Stimulated activated CD4-positive, alpha-beta T cell treated with anti-CD3 and anti-CD28 coated beads, Interleukin-12 subunit alpha, Interleukin-12 subunit beta, amount 100 ng/mL, for 4 hours (primary cell): ENCODE measurements around the gene LMF2.
"Not testable (repeated sequence)": the region's sequence is repeated elsewhere in the genome, so short reads cannot be mapped to it uniquely, and the experiment has no call there.

Source experiments
- DNase-seq: peaks from one replicate; pipeline ENCODE4 v3.0.0-alpha.2; 2020

Gene LMF2

GRCh38 chr22:50533856-50534711 lies 26.6 kb upstream of the LMF2 start:
- DNase-seq: not testable (repeated sequence)

DNA sequence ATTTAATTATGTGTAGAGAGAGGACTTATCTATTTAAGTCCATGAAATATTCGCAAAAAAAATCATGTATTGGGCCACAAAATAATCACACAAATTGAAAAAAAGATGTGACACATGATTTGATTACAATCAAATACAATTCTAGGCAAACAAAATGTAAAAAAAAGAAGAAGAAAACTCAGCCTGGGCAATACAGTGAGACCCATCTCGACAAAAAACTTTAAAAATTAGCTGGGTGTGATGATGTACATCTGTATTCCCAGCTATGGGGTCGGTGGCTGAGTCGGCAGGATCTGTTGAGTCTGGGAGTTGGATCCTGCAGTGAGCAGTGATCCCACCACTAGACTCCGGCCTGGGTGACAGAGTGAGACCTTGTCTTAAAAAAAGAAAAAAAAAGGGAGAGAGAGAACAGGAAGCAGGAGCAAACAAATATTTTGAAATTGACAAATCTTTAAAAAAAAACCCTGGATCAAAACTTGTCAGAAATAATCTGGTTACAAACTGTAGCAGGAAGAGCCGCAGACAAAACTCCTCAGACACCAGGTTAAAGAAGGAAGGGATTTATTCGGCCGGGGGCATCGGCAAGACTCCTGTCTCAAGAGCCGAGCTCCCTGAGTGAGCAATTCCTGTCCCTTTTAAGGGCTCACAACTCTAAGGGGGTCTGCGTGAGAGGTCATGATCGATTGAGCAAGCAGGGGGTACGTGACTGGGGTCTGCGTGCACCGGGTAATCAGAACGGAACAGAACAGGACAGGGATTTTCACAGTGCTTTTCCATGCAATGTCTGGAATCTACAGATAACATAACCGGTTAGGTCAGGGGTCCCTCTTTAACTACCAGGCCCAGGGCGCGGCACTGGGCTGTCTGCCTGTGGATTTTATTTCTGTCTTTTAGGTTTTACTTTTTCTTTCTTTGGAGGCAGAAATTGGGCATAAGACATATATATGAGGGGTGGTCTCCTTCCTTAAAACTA lies 25.6 kb upstream of the LMF2 start:
- no peak for DNase-seq

DNA sequence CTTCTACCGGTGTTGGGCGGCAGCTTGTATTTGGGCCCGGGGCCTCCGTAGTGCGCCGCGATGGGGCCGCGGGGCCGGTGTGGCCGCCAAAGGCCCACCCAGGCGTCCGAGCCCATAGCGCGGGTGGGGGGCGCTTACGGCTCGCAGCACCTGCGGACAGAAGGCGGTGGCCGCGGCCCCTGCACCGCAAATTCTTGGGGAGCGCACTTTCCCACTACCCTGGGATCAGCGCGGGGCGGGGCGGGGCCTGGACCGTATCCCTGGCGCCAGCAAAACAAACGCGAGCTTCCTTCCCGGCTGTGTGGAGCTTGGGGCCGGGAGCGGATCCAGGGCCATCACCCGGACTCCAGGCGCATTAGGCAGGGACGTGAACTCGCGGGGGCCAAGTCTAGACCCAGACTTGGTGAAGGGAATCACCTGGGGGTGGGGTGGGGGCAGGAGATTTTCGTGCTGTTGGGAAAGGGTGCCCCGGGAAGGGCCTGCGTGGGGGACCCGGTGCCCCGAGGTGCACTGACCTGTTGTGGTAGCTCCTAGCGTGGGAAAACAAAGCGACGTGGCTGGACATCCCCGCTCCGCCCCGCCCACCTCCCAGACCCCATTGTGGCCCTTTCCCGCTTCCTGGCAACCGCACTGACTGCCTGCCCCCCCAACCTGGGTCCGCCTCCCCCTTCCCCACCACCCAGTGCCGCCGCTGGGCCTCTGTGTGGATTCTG lies 24.6 kb upstream of the LMF2 start:
- no peak for DNase-seq

DNA sequence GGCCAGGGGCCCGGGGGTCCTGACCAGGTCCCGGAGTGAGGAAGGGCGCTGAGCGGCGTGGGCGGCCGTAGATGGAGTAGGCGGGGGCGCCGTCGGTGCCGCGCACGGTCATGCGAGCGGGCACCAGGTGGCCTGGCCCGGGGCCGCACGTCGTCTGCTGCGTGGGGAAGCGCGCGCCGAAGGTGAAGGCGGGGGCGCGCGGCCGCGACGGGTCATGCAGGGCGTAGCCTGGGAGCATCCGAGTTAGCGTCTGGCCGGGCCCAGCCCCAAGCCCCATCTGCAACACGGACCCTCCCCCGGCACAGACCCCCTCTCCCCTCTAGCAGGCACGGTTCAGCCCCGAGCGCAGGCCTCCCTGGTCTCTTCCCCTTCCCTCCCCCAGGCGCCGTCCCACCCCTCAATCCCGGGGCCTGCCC lies 24.1 kb upstream of the LMF2 start:
- DNase-seq: peak; percentile 68

DNA sequence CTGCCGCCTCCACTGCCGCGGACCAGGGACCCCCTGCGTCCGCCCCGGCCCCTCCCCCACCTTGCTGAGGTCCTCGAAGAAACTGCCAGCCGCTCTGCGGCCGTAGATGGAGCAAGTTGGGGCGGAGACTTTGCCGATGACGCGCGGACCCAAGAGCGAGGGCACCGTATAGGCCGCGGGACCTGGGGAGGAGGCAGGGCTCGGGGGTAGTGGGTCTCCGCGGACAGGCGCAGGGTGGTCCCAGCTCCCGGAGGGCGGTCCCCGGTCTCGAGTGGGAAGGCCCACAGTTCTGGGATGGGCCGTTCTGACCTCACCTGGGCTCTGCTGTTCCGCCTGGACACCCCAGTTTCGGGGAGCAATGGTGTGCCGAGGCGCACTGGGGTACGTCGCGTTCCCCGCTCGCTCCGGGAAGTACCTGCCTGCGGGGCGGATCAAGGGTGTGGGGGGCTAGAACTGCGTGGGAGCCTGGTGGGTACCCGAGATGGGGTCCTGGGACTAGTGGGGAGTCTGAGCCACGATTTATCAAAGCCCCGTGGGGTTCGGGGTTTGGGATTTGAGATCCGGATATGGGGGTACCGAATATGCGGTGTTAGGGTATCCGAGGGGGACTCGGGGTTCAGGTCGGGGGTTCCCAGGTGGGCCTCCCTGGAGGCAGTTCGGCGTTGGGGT lies 23.5 kb upstream of the LMF2 start:
- peak; percentile 78 for DNase-seq

DNA sequence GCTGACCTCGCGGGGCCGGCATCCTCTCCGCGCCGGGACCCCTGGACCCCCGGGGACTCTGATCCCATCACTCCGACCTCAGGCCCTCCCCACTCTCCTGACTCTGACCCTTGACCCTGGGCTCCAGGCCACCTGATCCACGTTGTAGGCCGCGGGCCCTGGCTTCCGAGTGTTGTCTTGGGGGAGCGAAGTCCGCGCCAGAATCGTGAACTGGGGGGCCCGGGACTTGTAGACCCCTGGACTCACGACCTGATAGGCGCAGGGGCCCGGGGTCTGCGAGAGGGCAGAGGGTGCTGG lies 23.0 kb upstream of the LMF2 start:
- no peak for DNase-seq

DNA sequence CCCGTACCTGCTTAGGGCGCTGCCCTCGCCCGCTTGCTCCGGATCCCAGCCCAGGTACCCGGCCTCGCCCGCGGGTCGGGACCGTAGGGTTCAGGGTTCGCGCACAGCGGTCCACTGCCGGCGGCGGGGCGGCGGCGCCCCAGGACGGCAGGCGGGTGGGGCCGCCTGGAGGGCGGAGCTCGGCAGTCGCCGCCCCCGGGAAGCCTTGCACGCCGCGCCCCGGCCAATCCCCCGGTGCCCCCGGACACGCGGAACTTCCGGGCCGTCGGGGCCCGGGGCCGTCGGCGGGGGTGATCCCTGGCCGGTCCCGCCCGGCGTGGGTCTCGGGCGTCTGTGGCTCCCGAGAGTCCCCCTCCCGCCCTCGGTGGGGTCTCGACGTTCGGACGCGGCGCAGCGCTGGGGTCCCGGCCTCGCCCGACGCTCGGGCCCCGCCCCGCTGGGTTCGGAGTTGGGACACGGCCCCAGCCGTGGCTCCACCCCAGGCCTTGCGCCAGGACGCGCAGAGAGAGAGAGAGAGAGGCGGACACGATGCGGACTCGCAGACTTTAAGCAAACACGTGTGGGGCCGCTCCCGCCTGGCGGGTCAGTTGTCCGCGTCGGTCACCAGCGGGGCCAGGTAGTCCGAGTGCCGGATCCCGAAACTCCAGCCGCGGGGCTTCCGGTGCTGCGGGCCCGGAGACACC lies 22.5 kb upstream of the LMF2 start, which contains the start of gene TYMP:
Gene TYMP, minus strand, starts transcription at position 116 of the 683 bp plus-strand sequence. CDS start 303 bp downstream, outside the sequence.
- DNase-seq: peak; percentile 72

DNA sequence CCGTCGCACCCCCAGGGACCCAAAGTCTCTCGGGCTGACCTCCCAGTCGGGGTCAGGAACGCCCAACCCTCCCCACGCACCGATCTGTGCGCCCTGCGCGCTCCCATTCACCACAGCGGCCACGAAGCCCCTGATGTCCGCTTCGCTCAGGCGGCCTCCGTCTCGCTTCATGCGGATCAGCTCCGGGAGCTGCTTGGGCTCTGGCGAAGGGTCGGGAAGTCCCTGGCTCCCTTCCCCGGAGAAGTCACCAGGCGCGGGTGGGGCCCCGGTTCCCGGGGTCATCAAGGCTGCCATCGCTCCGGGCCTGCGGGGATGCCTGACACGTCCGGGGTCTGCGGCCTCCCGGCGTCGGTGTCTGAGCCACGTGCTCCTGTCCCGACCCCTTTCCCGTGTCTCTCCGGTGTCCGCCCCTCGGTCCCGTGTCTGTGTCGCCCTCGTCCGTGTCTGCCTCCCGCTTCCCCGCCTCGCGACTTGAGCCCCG lies 22.0 kb upstream of the LMF2 start:
- no peak for DNase-seq

DNA sequence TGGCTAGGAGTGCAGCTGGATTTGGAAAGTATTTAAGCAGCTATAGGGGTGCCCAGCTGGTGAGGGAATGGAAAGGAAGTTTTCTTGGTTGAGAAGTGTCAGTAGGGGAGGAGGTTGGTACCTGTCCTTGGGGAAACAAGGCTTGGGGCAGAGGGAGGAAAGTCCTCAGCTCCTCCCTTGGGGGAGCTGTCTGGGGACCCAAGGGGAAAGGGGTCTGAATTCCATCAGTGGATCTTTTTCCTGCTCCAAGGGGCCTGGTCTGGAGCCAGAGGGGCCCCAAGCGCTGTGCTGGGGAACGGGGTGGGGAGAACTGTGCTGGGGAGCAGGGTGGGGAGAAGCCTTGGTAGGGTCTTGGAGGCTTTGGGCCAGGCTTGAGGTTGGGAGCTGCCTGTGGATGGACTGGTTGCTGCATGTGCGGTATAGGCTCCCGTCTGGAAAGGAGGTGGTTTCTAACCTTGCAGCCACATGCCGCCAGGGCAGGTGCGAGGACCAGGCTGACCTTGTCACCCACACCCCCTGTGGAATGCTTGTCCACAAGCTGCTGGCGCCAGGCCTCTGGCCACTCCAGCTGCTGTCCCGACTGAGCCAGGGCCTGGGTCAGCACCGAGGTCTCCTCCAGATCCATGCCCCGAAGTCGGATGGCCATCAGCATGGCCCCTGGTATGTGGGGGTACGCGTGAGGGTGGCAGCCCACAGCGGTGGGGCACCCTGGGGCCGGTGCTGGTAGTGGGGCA lies 21.3 kb upstream of the LMF2 start:
- DNase-seq: no peak

DNA sequence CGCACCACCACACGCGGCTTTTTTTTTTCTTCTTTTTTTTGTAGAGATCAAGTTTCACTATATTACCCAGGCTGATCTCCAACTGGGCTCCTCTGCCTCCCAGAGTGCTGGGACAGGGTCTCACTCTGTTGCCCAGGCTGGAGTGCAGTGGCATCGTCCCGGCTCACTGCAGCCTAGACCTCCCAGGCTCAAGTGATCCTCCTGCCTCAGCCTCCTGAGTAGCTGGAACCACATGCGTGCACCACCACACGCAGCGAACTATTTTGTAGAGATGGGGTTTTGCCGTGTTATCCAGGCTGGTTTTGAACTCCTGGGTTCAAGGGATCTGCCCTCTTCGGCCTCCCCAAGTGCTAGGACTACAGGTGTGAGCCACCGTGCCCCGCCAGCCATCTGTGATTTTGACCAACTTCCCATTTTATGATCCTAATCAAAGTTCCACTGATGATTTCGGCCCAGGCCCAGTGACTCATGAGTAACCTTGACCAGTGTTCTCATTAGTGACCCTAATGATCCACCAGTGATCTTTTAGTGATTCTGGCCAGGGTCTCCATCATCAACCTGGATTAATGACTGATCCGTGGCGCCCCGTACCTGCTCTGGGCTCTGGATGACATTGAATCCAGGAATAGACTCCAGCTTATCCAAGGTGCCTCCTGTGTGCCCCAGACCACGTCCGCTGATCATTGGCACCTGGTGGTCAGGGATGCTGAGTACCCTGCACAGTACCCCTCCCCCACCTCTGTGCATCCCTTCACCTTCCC lies 20.6 kb upstream of the LMF2 start:
- no peak for DNase-seq

DNA sequence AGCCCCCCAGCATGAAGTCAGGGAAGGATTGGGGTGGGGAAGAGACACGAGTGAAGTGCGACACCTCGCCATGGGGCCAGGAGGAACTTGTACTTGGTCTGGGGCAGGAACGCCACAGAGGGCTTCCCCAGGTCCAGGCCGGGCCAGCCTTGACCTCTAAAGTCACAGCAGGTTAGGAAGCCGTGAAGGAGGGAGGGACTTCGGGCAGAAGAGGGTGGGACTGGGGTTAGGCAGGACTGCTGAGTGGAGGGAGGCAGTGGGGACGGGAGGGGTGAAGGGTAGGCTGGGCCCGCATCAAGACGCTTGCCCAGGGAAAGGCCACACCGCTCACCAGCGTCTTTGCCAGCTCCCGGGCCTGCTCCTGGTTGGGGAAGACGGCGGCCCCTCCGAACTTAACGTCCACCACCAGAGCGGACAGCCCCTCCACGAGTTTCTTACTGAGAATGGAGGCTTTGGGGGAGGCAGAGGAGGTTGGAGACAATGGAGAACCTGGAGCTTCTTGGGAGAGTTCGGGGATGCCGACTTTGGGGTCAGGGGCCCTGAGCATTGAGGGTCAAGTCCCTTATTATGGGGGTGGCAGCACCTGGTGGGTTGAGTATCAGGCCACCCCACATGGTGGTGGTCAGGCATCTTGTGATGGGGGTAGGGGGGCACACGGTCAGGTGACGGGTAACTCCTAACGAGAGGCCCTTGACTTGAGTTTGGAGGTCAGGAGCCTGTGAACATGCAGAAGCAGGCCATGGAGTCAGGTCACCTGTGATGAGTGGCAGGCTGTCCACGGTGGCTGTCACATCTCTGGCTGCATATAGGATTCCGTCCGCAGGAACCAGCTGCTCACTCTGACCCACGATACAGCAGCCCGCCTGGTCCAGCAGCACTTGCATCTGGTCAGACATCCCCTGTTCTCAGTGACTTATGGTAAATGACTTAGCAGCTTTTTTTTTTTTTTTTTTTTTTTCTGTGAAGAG lies 19.6 kb upstream of the LMF2 start:
- DNase-seq: no peak

DNA sequence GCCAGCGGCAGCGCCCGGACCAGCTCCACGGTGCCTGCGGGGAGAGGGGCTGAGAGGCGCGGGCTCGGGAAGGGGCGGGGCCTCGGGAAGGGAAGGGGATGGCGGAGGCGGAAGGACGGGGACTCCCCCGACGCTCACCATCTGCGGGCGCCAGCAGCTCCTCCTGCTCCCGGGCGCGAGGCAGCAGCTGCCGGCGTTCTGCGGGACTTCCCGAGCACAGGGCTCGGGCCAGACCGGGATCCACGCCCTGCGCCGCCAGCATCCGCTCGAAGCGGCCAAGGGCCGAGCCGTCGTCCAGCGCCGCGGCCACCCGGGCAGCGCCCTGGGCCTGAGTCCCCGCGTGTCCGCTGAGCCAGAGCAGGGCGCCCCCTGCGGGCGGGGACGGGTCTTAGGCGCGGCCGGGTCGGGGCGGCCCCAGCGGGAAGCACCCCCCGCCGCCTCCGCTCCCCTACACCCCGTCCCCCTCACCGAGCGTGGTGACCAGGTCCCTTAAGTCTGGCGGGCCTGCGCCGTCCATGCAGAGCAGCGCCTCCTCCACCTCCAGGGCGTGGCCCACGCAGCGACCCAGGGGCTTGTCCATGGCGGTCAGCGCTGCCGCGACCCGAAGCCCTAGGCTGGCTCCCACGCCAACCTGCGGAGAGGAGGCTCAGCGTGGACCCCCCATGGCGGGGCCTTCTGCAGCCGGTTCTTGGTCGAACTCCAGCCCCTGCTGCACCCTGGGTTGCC lies 18.8 kb upstream of the LMF2 start:
- peak; percentile 87 for DNase-seq

GRCh38 chr22:50525858-50526107 lies 18.3 kb upstream of the LMF2 start:
- DNase-seq: no peak

DNA sequence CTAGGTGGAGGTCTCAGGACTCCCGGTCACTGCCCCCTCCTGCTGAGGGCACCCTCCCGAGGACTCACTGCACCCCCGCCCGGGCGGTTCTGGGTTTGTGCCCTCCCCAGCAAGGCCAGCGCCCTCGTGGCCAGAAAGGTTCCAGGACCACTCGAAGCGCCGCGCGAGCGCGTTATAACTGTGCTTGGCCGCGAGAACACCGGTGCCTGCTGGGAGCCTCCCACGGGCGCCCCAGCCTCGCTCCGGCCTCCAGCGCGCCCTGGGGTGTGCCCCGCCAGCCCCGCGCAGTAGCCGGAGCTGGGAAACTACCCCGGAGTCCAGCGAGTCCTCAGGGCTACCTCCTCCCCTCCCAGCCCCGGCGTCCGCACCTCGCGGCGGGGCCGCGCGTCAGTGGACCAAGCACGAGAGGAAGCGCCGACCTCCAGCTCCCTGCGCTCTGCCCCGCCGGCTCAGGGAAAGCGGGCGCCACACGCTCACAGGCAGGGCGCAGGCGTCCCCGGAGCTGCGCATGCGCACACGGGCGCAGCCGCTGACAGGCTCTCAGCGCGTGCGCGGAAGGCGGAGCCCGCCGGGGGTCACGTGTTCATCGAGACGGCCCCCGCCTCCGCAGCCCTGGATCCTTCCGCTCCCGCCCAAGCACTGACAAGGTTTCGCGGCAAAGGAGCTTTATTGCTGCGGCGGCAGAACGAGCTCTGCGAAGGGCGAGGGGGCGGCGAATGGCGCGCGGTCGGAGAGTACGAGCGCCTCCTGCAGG lies 17.8 kb upstream of the LMF2 start, which contains the start of gene SCO2:
Gene SCO2, minus strand, starts transcription at position 495 of the 754 bp plus-strand sequence. CDS start 1,187 bp downstream, outside the sequence.
- peak; percentile 99 for DNase-seq

GRCh38 chr22:50524676-50525103 lies 17.2 kb upstream of the LMF2 start:
- no peak for DNase-seq

DNA sequence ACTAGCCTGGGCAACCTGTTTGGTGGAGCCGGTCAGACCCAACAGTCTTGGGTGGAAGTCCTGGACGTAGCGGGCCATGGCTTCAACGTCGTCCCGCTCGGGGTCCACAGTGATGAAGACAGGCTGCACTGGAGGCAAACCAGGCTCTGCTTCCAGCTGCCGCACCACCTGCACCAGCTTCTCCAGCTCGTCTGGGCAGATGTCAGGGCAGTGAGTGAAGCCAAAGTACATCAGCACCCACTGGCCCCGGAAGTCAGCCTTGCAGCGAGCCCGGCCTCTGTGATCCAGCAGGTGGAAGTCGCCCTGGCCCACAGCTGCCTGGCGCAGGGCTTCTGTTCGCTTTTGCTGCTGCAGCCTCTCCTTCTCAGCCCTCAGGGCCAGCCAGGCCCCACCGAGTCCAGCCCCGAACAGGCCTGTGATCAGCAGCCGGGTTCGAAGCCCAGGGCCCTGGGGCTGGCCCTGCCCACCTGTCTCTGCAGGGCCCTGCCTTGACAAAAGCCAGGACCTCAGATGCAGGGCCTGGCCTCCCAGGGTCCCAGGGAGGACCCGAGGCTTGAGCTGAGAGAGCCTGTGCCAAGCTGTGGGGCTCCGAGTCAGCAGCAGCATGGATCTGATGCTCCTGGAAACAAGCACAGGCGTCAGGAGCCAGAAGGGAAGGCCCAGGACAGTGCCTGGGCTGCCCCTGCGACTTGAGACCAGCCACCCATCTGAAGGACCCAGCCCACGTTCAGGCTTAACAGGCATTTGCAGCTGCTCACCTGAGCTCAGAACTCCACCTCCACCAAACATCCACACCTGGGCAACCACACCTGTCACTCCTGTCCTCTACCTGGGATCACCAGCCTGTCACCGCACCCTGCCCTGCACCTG lies 16.5 kb upstream of the LMF2 start:
- no peak for DNase-seq

DNA sequence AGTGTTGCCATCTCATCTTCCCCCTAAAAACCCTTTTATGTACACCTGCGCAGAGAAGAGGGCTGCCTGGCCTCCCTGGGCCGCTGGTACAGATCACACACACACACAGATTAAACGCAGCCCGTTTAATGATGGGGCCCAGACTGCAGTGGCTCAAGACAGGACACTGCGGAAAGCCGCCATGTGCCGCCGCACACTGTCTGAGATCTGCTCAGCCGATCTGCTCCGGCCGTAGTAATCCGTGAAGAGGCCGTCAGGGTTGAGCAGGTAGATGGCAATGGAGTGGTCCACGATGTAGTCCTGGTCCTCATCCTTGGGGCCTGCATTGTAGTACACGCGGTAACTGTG lies 15.9 kb upstream of the LMF2 start:
- no peak for DNase-seq
